Mucosa of rectum (tissue), 2 donors: ENCODE measurements around the gene TVP23B.
A peak's percentile ranks its signal among the peaks of the same experiment; 100 is the strongest.
"Not testable (repeated sequence)": the region's sequence is repeated elsewhere in the genome, so short reads cannot be mapped to it uniquely, and the experiment has no call there.

Source experiments
- H3K27ac ChIP-seq, 2 donors: one replicate each; pipeline ENCODE4 v1.7.0; 2013; ENCODE audit warnings: inconsistent platforms in 2 of 2, low read depth in 2 of 2, low read length in 2 of 2
- H3K27me3 ChIP-seq, 2 donors: one replicate each; pipeline ENCODE4 v1.7.0; 2013; ENCODE audit warnings: low read length in 2 of 2; ENCODE audit not compliant: control insufficient read depth in 2 of 2, insufficient read depth in 2 of 2
- H3K36me3 ChIP-seq, 2 donors: one replicate each; pipeline ENCODE4 v1.7.0; 2013; ENCODE audit warnings: low read length in 2 of 2; ENCODE audit not compliant: control insufficient read depth in 2 of 2, insufficient read depth in 2 of 2
- H3K4me1 ChIP-seq, 2 donors: one replicate each; pipeline ENCODE4 v1.7.0; 2013; ENCODE audit warnings: low read length in 2 of 2, mild to moderate bottlenecking in 1 of 2; ENCODE audit not compliant: control insufficient read depth in 2 of 2, insufficient read depth in 2 of 2
- H3K4me3 ChIP-seq, 2 donors: one replicate each; pipeline ENCODE4 v1.7.0; 2013; ENCODE audit warnings: low read length in 2 of 2
- H3K9ac ChIP-seq, 2 donors: one replicate each; pipeline ENCODE4 v1.7.0; 2013; ENCODE audit warnings: low read length in 2 of 2, low read depth in 1 of 2, mild to moderate bottlenecking in 1 of 2
- H3K9me3 ChIP-seq, 2 donors: one replicate each; pipeline ENCODE4 v1.7.0; 2013; ENCODE audit warnings: low read length in 2 of 2; ENCODE audit not compliant: control insufficient read depth in 2 of 2
- donor health status: healthy.
- donor health status: Normal muscosa, but diverticular disease.

TVP23B gene

DNA sequence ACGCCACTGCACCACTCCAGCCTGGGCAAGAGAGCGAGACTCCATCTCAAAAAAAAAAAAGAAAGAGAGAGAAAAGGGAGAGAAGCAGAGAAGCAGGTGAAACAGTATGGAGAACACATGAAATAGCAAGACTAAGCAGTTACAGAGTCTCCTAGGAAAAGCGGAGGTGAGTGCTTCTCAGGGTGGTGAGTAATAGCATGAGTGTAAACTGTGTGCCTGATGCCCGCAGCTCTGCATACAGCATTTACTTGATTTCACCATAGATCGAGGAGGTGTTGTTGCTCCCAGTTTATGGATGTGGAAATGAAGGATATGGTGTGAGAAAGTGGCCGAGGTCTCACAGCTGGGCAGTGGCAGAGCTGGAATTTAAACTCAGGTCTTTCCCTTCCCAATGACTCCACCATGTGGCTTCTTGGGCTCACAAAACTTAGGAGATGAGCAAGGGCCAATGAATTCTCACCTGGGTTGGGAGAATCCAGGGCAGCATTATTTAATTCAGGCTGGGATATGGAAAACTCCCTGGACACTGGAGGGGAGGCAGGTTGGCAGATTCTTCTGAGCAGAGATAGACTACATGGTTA is 27.1 kb upstream of the TVP23B start:
- not testable (repeated sequence) for H3K4me3 ChIP-seq, H3K9me3 ChIP-seq, H3K36me3 ChIP-seq, H3K27ac ChIP-seq, H3K9ac ChIP-seq, H3K4me1 ChIP-seq, H3K27me3 ChIP-seq

GRCh38 chr17:18755969-18756368 is 25.0 kb upstream of the TVP23B start:
- not testable (repeated sequence) for H3K9ac ChIP-seq, H3K27me3 ChIP-seq, H3K4me3 ChIP-seq, H3K4me1 ChIP-seq, H3K9me3 ChIP-seq, H3K36me3 ChIP-seq, H3K27ac ChIP-seq

GRCh38 chr17:18757368-18758044 is 23.5 kb upstream of the TVP23B start:
- not testable (repeated sequence) for H3K9me3 ChIP-seq, H3K4me1 ChIP-seq, H3K27ac ChIP-seq, H3K4me3 ChIP-seq, H3K9ac ChIP-seq, H3K27me3 ChIP-seq, H3K36me3 ChIP-seq

- H3K9ac ChIP-seq, H3K4me1 ChIP-seq, H3K4me3 ChIP-seq, H3K36me3 ChIP-seq, H3K9me3 ChIP-seq, H3K27me3 ChIP-seq, H3K27ac ChIP-seq: not testable (repeated sequence)
These were observed 22.6 kb upstream of the TVP23B start for GRCh38 chr17:18758344-18758743.

DNA sequence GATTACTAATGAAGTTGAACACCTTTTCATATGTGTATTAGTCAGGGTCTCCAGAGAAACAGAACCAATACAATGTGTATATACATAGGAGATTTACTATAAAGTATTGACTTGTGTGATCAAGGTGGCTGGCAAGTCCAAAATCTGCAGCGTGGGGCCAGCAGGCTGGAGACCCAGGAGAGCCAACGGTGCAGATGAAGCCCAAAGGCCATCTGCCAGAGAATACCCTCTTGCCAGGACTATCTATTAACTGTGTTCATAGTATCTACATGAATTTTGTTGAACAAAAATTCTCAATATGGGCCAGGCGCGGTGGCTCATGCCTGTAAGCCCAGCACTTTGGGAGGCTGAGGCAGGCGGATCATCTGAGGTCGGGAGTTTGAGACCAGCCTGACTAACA is 20.8 kb upstream of the TVP23B start:
- H3K9ac ChIP-seq, H3K9me3 ChIP-seq, H3K4me1 ChIP-seq, H3K27ac ChIP-seq, H3K36me3 ChIP-seq, H3K4me3 ChIP-seq, H3K27me3 ChIP-seq: not testable (repeated sequence)

DNA sequence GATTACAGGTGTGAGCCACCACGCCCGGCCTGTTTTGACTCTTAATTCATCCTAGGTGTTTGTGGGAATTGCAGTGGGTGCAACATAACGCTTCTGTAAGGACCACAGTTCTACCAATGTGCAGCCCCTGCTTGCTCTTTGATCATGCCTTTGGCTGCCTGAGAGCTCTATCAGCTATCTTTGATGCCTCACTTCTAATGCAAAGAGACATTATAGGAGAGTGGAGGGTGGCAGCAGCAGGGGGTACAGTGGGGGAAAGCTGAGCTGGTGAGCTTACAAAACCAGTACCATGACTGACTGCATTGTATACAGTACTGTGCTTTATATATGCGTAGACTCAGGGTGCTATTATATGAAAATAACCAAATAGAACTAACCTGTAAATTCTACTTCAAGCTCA is 10.4 kb upstream of the TVP23B start:
- not testable (repeated sequence) for H3K27me3 ChIP-seq, H3K9me3 ChIP-seq, H3K27ac ChIP-seq, H3K4me3 ChIP-seq, H3K4me1 ChIP-seq, H3K9ac ChIP-seq, H3K36me3 ChIP-seq

GRCh38 chr17:18771066-18771465 is 9.9 kb upstream of the TVP23B start:
- not testable (repeated sequence) for H3K9ac ChIP-seq, H3K4me3 ChIP-seq, H3K4me1 ChIP-seq, H3K9me3 ChIP-seq, H3K27me3 ChIP-seq, H3K27ac ChIP-seq, H3K36me3 ChIP-seq

DNA sequence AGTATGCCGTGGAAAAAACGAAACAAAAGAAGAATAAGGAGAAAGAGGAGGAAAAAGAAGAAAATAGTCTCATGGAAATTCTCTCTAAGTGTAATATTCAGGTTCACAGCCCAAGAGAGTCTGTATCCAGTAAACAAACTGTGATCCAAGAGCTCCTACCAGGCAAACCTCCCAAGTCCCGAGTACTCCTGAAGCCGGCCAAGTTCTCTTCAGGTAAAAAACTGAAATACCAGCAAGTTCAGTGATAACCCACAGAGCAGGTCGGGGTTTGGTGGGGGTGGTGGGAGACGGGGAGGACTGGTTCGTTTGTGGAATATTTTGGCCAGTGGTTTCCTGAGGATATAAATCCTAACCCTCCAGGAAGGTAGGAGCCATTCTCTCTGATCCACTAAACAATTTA is 8.5 kb upstream of the TVP23B start:
- no peaks in the 10 kb centered on the region for H3K27me3 ChIP-seq
- H3K27ac ChIP-seq, result no peak overlapping the region
- H3K9me3 ChIP-seq, result no peaks in the 10 kb centered on the region
- no peaks in the 10 kb centered on the region for H3K4me1 ChIP-seq
- H3K4me3 ChIP-seq, result no peak overlapping the region
- no peaks in the 10 kb centered on the region for H3K36me3 ChIP-seq
- no peak overlapping the region for H3K9ac ChIP-seq

DNA sequence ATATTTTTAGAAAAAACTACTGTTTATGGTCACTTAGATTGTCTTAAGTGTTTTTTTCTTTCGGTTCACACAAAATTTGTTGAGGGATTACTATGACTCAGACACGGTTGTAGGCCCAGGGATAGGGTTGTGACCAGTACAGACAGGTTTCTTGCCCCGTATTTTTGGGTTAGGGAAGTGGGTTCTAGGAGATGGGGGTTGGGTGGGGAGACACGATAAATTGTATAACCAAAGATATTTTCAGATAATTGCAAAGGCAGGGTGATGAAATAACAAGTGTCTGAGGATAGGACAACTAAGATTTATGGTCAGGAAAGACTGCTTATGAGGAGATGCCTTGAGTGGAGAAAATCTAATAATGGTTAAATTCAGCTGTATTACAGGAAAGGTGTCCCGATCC is 822 bp downstream of the TVP23B start:
- H3K9me3 ChIP-seq, H3K27me3 ChIP-seq, H3K36me3 ChIP-seq, H3K9ac ChIP-seq, H3K4me1 ChIP-seq, H3K27ac ChIP-seq: not testable (repeated sequence)
- peak overlapping the region; percentile 61 to 64 for H3K4me3 ChIP-seq

- not testable (repeated sequence) for H3K27me3 ChIP-seq, H3K9me3 ChIP-seq, H3K27ac ChIP-seq, H3K36me3 ChIP-seq, H3K4me3 ChIP-seq, H3K9ac ChIP-seq, H3K4me1 ChIP-seq
These were observed 5.0 kb downstream of the TVP23B start for GRCh38 chr17:18785933-18786332.

- not testable (repeated sequence) for H3K9ac ChIP-seq, H3K36me3 ChIP-seq, H3K9me3 ChIP-seq, H3K4me1 ChIP-seq, H3K27ac ChIP-seq, H3K4me3 ChIP-seq, H3K27me3 ChIP-seq
These were observed 5.9 kb downstream of the TVP23B start for GRCh38 chr17:18786890-18787289.
